Mammary epithelial cell (primary cell): ENCODE measurements around the gene ABTB1.

Source experiments
- CTCF ChIP-seq, 2 donors: IDR thresholded peaks in 1 of 2; conservative IDR thresholded peaks in 1 of 2; 2 replicates each; pipeline ENCODE4 v1.5.1; 2011 to 2012; ENCODE audit warnings: inconsistent platforms in 2 of 2, low read length in 2 of 2, mild to moderate bottlenecking in 2 of 2, control low read depth in 1 of 2, low read depth in 1 of 2; ENCODE audit not compliant: insufficient read depth in 1 of 2; ENCODE audit errors: extremely low read depth in 1 of 2
- EZH2 ChIP-seq: IDR thresholded peaks from 2 replicates; pipeline ENCODE4 v1.6.1; 2012; ENCODE audit warnings: low read length, inconsistent platforms, borderline replicate concordance

- no peak for TF ChIP-seq CTCF (conservative IDR thresholded peaks at IDR 0.05 in 1 of 2, IDR thresholded peaks at IDR 0.05 in 1 of 2; ENCODE audit: extremely low read depth in 1 of 2, insufficient read depth in 1 of 2, low read depth in 1 of 2, low read length in 2 of 2)
- TF ChIP-seq EZH2: no peak
Observed at GRCh38 chr3:127678611-127679533, 6.1 kb downstream of the ABTB1 start.
